Bone marrow (tissue), 2 donors: ENCODE measurements around the gene SAMD4A.

Source experiments
- DNase-seq, 2 donors: peaks; one replicate each; lab custom pipeline; 2025; lab: John Stamatoyannopoulos, UW

The SAMD4A gene

GRCh38 chr14:54706769-54707168, 139.8 kb downstream of the SAMD4A start:
- DNase-seq, result no peak

- DNase-seq, result no peak
Observed at GRCh38 chr14:54708161-54708560, 141.2 kb downstream of the SAMD4A start.

GRCh38 chr14:54708982-54709381, 142.1 kb downstream of the SAMD4A start:
- DNase-seq, result no peak

- DNase-seq, result no peak
Observed at GRCh38 chr14:54709444-54709843, 142.5 kb downstream of the SAMD4A start.

- DNase-seq, result no peak
Observed at GRCh38 chr14:54709867-54710266, 142.9 kb downstream of the SAMD4A start.

- DNase-seq, result no peak
Observed at GRCh38 chr14:54711312-54711711, 144.4 kb downstream of the SAMD4A start.

GRCh38 chr14:54711812-54712464, 145.0 kb downstream of the SAMD4A start:
- peak in 1 of 2 donors; percentile 33 for DNase-seq

- DNase-seq, result no peak
Observed at GRCh38 chr14:54712465-54713200, 145.7 kb downstream of the SAMD4A start.

GRCh38 chr14:54713379-54713778, 146.5 kb downstream of the SAMD4A start:
- DNase-seq, result no peak

GRCh38 chr14:54715239-54715638, 148.3 kb downstream of the SAMD4A start:
- DNase-seq, result peak in 1 of 2 donors; percentile 25

GRCh38 chr14:54715811-54716210, 148.9 kb downstream of the SAMD4A start:
- no peak for DNase-seq

GRCh38 chr14:54716862-54717261, 149.9 kb downstream of the SAMD4A start:
- DNase-seq, result no peak

GRCh38 chr14:54718046-54718445, 151.1 kb downstream of the SAMD4A start:
- no peak for DNase-seq

GRCh38 chr14:54719406-54719805, 152.5 kb downstream of the SAMD4A start:
- no peak for DNase-seq

GRCh38 chr14:54722791-54723432, 156.0 kb downstream of the SAMD4A start:
- DNase-seq, result peak in 1 of 2 donors; percentile 18

- no peak for DNase-seq
Observed at GRCh38 chr14:54724123-54724522, 157.2 kb downstream of the SAMD4A start.

- DNase-seq, result no peak
Observed at GRCh38 chr14:54724676-54725325, 157.9 kb downstream of the SAMD4A start.

- no peak for DNase-seq
Observed at GRCh38 chr14:54725998-54726397, 159.1 kb downstream of the SAMD4A start.

GRCh38 chr14:54727929-54728328, 161.0 kb downstream of the SAMD4A start:
- no peak for DNase-seq

GRCh38 chr14:54728700-54729527, 162.0 kb downstream of the SAMD4A start:
- DNase-seq, result no peak

GRCh38 chr14:54730156-54730961, 163.4 kb downstream of the SAMD4A start:
- DNase-seq, result peak; percentile 5 to 95
